ENCODE measurements around the gene CDH13.

The CDH13 gene

GRCh38 chr16:83550183-83550569 lies 923.4 kb downstream of the CDH13 start:
- no peaks in the 10 kb centered on the region for H3K36me3 ChIP-seq (ENCODE audit: control insufficient read depth in 2 of 2, insufficient read depth in 1 of 2, low read length in 2 of 2)
- ChIA-PET CTCF (no interaction called here), POLR2A (no interaction called here)
- H3K27ac ChIP-seq (ENCODE audit: extremely low read depth, low read depth, low read length) = no peak overlapping the region
- H3K4me3 ChIP-seq (ENCODE audit: low read depth, low read length) = no peak overlapping the region
- TF ChIP-seq OVOL3 (tag by site-specific recombination; IDR thresholded peaks at IDR 0.05) = no peak
- TF ChIP-seq ZBTB7A (tag by site-specific recombination; IDR thresholded peaks at IDR 0.05; ENCODE audit: low read depth) = no peak
- no peak for TF ChIP-seq YY1 (tag by site-specific recombination; IDR thresholded peaks at IDR 0.05)
- no peak for TF ChIP-seq ZSCAN30 (tag by site-specific recombination; IDR thresholded peaks at IDR 0.05)
- TF ChIP-seq GLI4 (tag by site-specific recombination; IDR thresholded peaks at IDR 0.05) = no peak
- no peak for TF ChIP-seq ZBTB11 (tag by site-specific recombination; conservative IDR thresholded peaks at IDR 0.05; ENCODE audit: low read depth)
- no peak for TF ChIP-seq ZNF394 (tag by site-specific recombination; IDR thresholded peaks at IDR 0.05; ENCODE audit: borderline replicate concordance)
- TF ChIP-seq ZBTB49 (tag by site-specific recombination; IDR thresholded peaks at IDR 0.05; ENCODE audit: low read depth) = no peak
- no peak for TF ChIP-seq KLF9 (tag by site-specific recombination; IDR thresholded peaks at IDR 0.05; ENCODE audit: low read depth)
- no peak for TF ChIP-seq ZNF548 (tag by site-specific recombination; IDR thresholded peaks at IDR 0.05)
- H3K9me3 ChIP-seq (ENCODE audit: control insufficient read depth, insufficient read depth, low read depth, low read length) = no peaks in the 10 kb centered on the region
- no peaks in the 10 kb centered on the region for H3K4me1 ChIP-seq (ENCODE audit: control insufficient read depth, insufficient read depth, low read length)

- POLR2A ChIA-PET = no interaction called here
- TF ChIP-seq SP7 (tag by site-specific recombination; IDR thresholded peaks at IDR 0.05) (no peak), ZNF335 (tag by site-specific recombination; conservative IDR thresholded peaks at IDR 0.05) (no peak), ZSCAN16 (tag by site-specific recombination; IDR thresholded peaks at IDR 0.05) (no peak), WT1 (tag by site-specific recombination; IDR thresholded peaks at IDR 0.05) (no peak), ZNF24 (tag by site-specific recombination; IDR thresholded peaks at IDR 0.05) (no peak), ZBTB21 (tag by site-specific recombination; IDR thresholded peaks at IDR 0.05) (no peak), ZNF184 (tag by site-specific recombination; IDR thresholded peaks at IDR 0.05) (no peak), ZNF433 (tag by site-specific recombination; IDR thresholded peaks at IDR 0.05; ENCODE audit: low read depth) (no peak), ZIC2 (tag by site-specific recombination; IDR thresholded peaks at IDR 0.05) (no peak), ZSCAN4 (tag by site-specific recombination; IDR thresholded peaks at IDR 0.05) (no peak), ZNF530 (tag by site-specific recombination; IDR thresholded peaks at IDR 0.05; ENCODE audit: low read depth) (no peak), KLF16 (tag by site-specific recombination; IDR thresholded peaks at IDR 0.05) (no peak), KLF10 (tag by site-specific recombination; IDR thresholded peaks at IDR 0.05) (no peak), RBAK (tag by site-specific recombination; IDR thresholded peaks at IDR 0.05) (no peak), ZNF664 (tag by site-specific recombination; IDR thresholded peaks at IDR 0.05) (no peak), ATF2 (tag by site-specific recombination; IDR thresholded peaks at IDR 0.05; ENCODE audit: low read depth) (no peak), SCRT1 (tag by site-specific recombination; IDR thresholded peaks at IDR 0.05; ENCODE audit: borderline replicate concordance) (no peak)
- no peaks in the 10 kb centered on the region for H3K9me3 ChIP-seq (ENCODE audit: control insufficient read depth, insufficient read depth, low read depth, low read length)
- no peak overlapping the region for H3K27ac ChIP-seq (ENCODE audit: extremely low read depth, low read depth, low read length)
- H3K4me3 ChIP-seq (ENCODE audit: low read depth, low read length) = no peak overlapping the region
- no peaks in the 10 kb centered on the region for H3K36me3 ChIP-seq (ENCODE audit: control insufficient read depth in 2 of 2, insufficient read depth in 1 of 2, low read length in 2 of 2)
- no peaks in the 10 kb centered on the region for H3K4me1 ChIP-seq (ENCODE audit: control insufficient read depth, insufficient read depth, low read length)
- CTCF ChIA-PET = no interaction called here
Observed at GRCh38 chr16:83552228-83552627, 925.5 kb downstream of the CDH13 start.

All from HEK293 (cell line).